Epithelial cell of proximal tubule (primary cell): ENCODE measurements around the gene EXTL1. TPM values are rescaled to one million over a fixed set of nuclear protein-coding genes. Genes with fewer than 3 reads are reported as not detected.

ENCODE experiments used
- DNase-seq: peaks from one replicate; pipeline ENCODE4 v3.0.0-alpha.2; 2011; ENCODE audit warnings: low read depth
- H3K4me3 ChIP-seq: 2 replicates; pipeline ENCODE4 v1.5.1; 2011; ENCODE audit warnings: low read depth, mild to moderate bottlenecking, low read length
- CTCF ChIP-seq: conservative IDR thresholded peaks from 2 replicates; pipeline ENCODE4 v1.5.1; 2012; ENCODE audit warnings: low read depth, mild to moderate bottlenecking, low read length
- total RNA-seq: library from RNA; depleted of rRNA; stranded (reverse); fragments of >200 nt; gene quantifications from 2 replicates; pipeline ENCODE4 v1.2.3, GENCODE V29; 2015

The EXTL1 gene
- total RNA-seq, 1 donor from 2014 or later = 0.12 TPM

DNA sequence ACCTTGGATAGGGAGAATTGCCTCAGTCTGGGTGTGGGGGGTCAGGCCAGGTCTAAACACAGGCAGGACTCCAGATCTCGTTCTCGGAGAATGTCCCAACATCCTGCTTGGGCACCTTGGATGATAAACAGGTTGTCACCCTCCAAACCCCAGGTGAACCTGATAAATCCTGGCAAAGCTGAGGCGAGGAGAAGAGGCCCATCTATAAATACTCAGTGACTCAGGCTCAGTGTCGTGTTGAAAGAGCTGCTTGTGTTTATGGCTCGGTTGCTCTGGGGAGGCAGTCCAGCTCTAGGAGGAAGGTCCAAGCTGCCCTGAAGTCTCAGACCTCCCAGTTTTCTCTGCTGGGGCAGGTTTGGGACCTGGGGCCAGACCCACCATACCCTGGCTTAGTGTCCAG, 61.6 kb downstream of the EXTL1 start:
- DNase-seq = no peak
- no peak for TF ChIP-seq CTCF
- H3K4me3 ChIP-seq = no peak overlapping the region

DNA sequence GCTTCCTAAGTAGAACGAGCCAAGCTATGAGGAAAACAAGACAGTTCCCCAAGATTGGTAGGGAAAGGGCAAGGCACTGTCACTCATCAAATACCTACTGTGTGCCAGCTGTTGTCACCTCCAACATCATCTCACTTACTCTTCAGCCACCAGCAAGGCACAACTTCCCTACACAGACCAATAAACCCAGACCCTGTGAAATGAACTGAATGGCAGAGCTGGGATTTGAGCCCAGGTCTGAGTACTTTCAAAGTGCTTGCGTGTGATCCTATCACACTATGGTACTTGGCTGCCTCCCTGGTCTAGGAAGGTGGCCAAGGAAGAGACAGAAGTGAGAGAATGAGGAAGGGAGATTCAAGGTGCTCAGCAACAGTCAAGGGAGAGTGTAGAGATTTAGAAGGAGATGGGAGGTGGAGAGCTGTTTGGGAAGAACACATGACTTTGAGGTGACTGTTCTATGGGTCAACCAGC, 62.6 kb downstream of the EXTL1 start:
- TF ChIP-seq CTCF = no peak
- DNase-seq = no peak
- H3K4me3 ChIP-seq = no peak overlapping the region

- TF ChIP-seq CTCF = no peak
Observed at GRCh38 chr1:26084844-26085243, 63.3 kb downstream of the EXTL1 start.

More at GRCh38 chr1:26084844-26085243, 63.3 kb downstream of the EXTL1 start:
- H3K4me3 ChIP-seq = no peak overlapping the region
- no peak for DNase-seq

Other genes with a start within 250 kb of the EXTL1 start
- 31.2 and 35.1 TPM in 2 replicates for gene SELENON, start 221.6 kb upstream of the EXTL1 start, total RNA-seq
- gene MTFR1L, start 201.8 kb upstream of the EXTL1 start, total RNA-seq = 21.6 and 27.3 TPM in 2 replicates
- gene AUNIP, start 162.3 kb upstream of the EXTL1 start, total RNA-seq = 6.2 and 13.0 TPM in 2 replicates
- gene PAQR7, start 146.1 kb upstream of the EXTL1 start, total RNA-seq = 9.4 and 15.0 TPM in 2 replicates
- 396 and 554 TPM in 2 replicates for gene STMN1, start 115.4 kb upstream of the EXTL1 start, total RNA-seq
- 11.6 and 12.0 TPM in 2 replicates for gene PAFAH2, start 23.7 kb upstream of the EXTL1 start, total RNA-seq
- gene SLC30A2, start 24.3 kb downstream of the EXTL1 start, total RNA-seq = not detected in 2 replicates
- gene TRIM63, start 45.9 kb downstream of the EXTL1 start, total RNA-seq = not detected in 2 replicates
- 3.0 and 12.3 TPM in 2 replicates for gene PDIK1L, start 90.0 kb downstream of the EXTL1 start, total RNA-seq
- gene FAM110D, start 137.3 kb downstream of the EXTL1 start, total RNA-seq = not detected in 2 replicates
- gene C1orf232, start 147.2 kb downstream of the EXTL1 start, total RNA-seq = not detected in 2 replicates
- gene ZNF593, start 148.1 kb downstream of the EXTL1 start, total RNA-seq = 80.4 and 89.3 TPM in 2 replicates
- gene ZNF593OS, start 150.1 kb downstream of the EXTL1 start, total RNA-seq = not detected in 2 replicates
- 6.7 and 14.8 TPM in 2 replicates for gene CNKSR1, start 155.7 kb downstream of the EXTL1 start, total RNA-seq
- gene CATSPER4, start 168.8 kb downstream of the EXTL1 start, total RNA-seq = not detected in 2 replicates
- gene CEP85, start 212.4 kb downstream of the EXTL1 start, total RNA-seq = 14.6 and 20.8 TPM in 2 replicates